Measurements from ENCODE around the gene C2orf81. TPM values are rescaled to one million over a fixed set of nuclear protein-coding genes. Genes with fewer than 3 reads are reported as not detected.
"Not testable (repeated sequence)": the region's sequence is repeated elsewhere in the genome, so short reads cannot be mapped to it uniquely, and the experiment has no call there.

Gene C2orf81
- polyA plus RNA-seq, 1 of the 3 experiments (the other 2 are of a cell fraction), result 2.5 TPM

GRCh38 chr2:74461187-74462053 lies 40.0 kb upstream of the C2orf81 start:
- Histone ChIP-seq H3K36me3 (replicated peaks in 1 of 2; ENCODE audit: control insufficient read depth in 1 of 2, insufficient read depth in 2 of 2, low read length in 1 of 2) (peaks cover 0 to 28% of the 10 kb centered on the region in 2 experiments), H3K4me3 (ENCODE audit: low read depth in 2 of 2, low read length in 1 of 2) (no peak overlapping the region), H3F3A (replicated peaks; ENCODE audit: insufficient read depth) (peaks cover 6% of the 10 kb centered on the region), H3K27me3 (ENCODE audit: insufficient read depth) (no peaks in the 10 kb centered on the region), H3K79me2 (ENCODE audit: insufficient read depth) (peaks cover 49% of the 10 kb centered on the region), H3K27ac (ENCODE audit: low read depth in 2 of 2, low read length in 1 of 2) (no peak overlapping the region; a peak in 1 of 4 replicates), H2AFZ (ENCODE audit: low read depth) (no peak overlapping the region), H3K9ac (no peak overlapping the region), H4K20me1 (ENCODE audit: insufficient read depth) (no peaks in the 10 kb centered on the region), H3K9me3 (no peaks in the 10 kb centered on the region), H3K9me2 (no peaks in the 10 kb centered on the region), H3K4me2 (no peak overlapping the region), H3K4me1 (ENCODE audit: control insufficient read depth in 1 of 2, insufficient read depth in 2 of 2, low read depth in 1 of 2, low read length in 1 of 2) (peaks cover 5 to 30% of the 10 kb centered on the region in 2 experiments; a peak in 2 of 4 replicates)
- TF ChIP-seq ELF1 (IDR thresholded peaks at IDR 0.05) (no peak), CTCF (IDR thresholded peaks at IDR 0.05) (peak; percentile 37)
- 92% methylated on average over 15 of the region's 27 CpGs for WGBS (ENCODE audit: low lambda C conversion rate)
- CTCF ChIA-PET, result interaction anchor here (1.1 to 1.2 kb wide), 2 partner anchors 8 to 127 kb away, joined by 3 to 4 read pairs; no protein-coding TSS in a partner anchor
- DNase-seq, result peak; percentile 41
- POLR2A ChIA-PET, result interaction anchor here (2.1 to 5.9 kb wide), 2 partner anchors 13 to 20 kb away, joined by 8 to 60 read pairs; partner anchors contain the start of gene MRPL53

- not testable (repeated sequence) for H3K9me3 ChIP-seq; H3K27me3 ChIP-seq (ENCODE audit: insufficient read depth); H3K9me2 ChIP-seq; DNase-seq; H2AFZ ChIP-seq (ENCODE audit: low read depth); H3F3A ChIP-seq (replicated peaks; ENCODE audit: insufficient read depth); H4K20me1 ChIP-seq (ENCODE audit: insufficient read depth); H3K9ac ChIP-seq; H3K4me3 ChIP-seq (ENCODE audit: low read depth in 2 of 2, low read length in 1 of 2)
- H3K4me2 ChIP-seq, result 0 out of 2 replicates have a peak overlapping the region, but pooled peaks have one; percentile 84
- H3K79me2 ChIP-seq (ENCODE audit: insufficient read depth), result peaks cover 47% of the 10 kb centered on the region
- H3K36me3 ChIP-seq (replicated peaks in 1 of 2; ENCODE audit: control insufficient read depth in 1 of 2, insufficient read depth in 2 of 2, low read length in 1 of 2), result peaks cover 0 to 33% of the 10 kb centered on the region in 2 experiments
- 82% methylated on average over 5 of the region's 10 CpGs for WGBS (ENCODE audit: low lambda C conversion rate)
- peaks cover 14 to 41% of the 10 kb centered on the region in 2 experiments; a peak in 3 of 4 replicates for H3K4me1 ChIP-seq (ENCODE audit: control insufficient read depth in 1 of 2, insufficient read depth in 2 of 2, low read depth in 1 of 2, low read length in 1 of 2)
- peak overlapping the region in 1 of 2 experiments; percentile 19; a peak in 1 of 4 replicates for H3K27ac ChIP-seq (ENCODE audit: low read depth in 2 of 2, low read length in 1 of 2)
- CTCF ChIA-PET, result interaction anchor here (1.1 kb wide), 1 partner anchor 128 kb away, joined by 3 read pairs; no protein-coding TSS in a partner anchor
- POLR2A ChIA-PET, result interaction anchor here (0.6 to 5.9 kb wide), 5 partner anchors 14 to 113 kb away, joined by 3 to 60 read pairs (median 8); partner anchors contain the start of genes C2orf81, MRPL53 and WDR54
These were observed 38.8 kb upstream of the C2orf81 start for GRCh38 chr2:74460187-74460586.

GRCh38 chr2:74459503-74460118 lies 38.2 kb upstream of the C2orf81 start:
- H3K4me2 ChIP-seq, result peak overlapping the region; percentile 84
- H3K9ac ChIP-seq, result peak overlapping the region; percentile 87; the same call in 1 of the 2 replicates
- peaks cover 14 to 41% of the 10 kb centered on the region in 2 experiments; a peak in 3 of 4 replicates for H3K4me1 ChIP-seq (ENCODE audit: control insufficient read depth in 1 of 2, insufficient read depth in 2 of 2, low read depth in 1 of 2, low read length in 1 of 2)
- not testable (repeated sequence) for H4K20me1 ChIP-seq (ENCODE audit: insufficient read depth); H3F3A ChIP-seq (replicated peaks; ENCODE audit: insufficient read depth); DNase-seq; H3K9me3 ChIP-seq; H3K27me3 ChIP-seq (ENCODE audit: insufficient read depth); H2AFZ ChIP-seq (ENCODE audit: low read depth); H3K9me2 ChIP-seq
- peak overlapping the region; percentile 73 to 98 for H3K4me3 ChIP-seq (ENCODE audit: low read depth in 2 of 2, low read length in 1 of 2)
- peak overlapping the region in 1 of 2 experiments; percentile 92; a peak in 2 of 4 replicates for H3K27ac ChIP-seq (ENCODE audit: low read depth in 2 of 2, low read length in 1 of 2)
- POLR2A ChIA-PET, result interaction anchor here (0.9 to 5.9 kb wide), 8 partner anchors 10 to 70 kb away, joined by 3 to 60 read pairs (median 10); partner anchors contain the start of genes AUP1, C2orf81, HTRA2 and MRPL53
- H3K36me3 ChIP-seq (replicated peaks in 1 of 2; ENCODE audit: control insufficient read depth in 1 of 2, insufficient read depth in 2 of 2, low read length in 1 of 2), result peaks cover 0 to 33% of the 10 kb centered on the region in 2 experiments
- H3K79me2 ChIP-seq (ENCODE audit: insufficient read depth), result peaks cover 45% of the 10 kb centered on the region
- WGBS (ENCODE audit: low lambda C conversion rate), result 65% methylated on average over 13 of the region's 13 CpGs
- CTCF ChIA-PET, result interaction anchor here (0.8 to 1.3 kb wide), 4 partner anchors 38 to 128 kb away, joined by 3 to 4 read pairs (median 4); partner anchors contain the start of genes C2orf81 and WDR54
